ENCODE results near the gene EPN3.

The EPN3 gene

GRCh38 chr17:50532452-50533024 lies at the start of gene EPN3:
TSS of gene EPN3 (plus strand) at chr17:50532735. CDS start at chr17:50536557, 3,822 bp downstream.
- in situ Hi-C loops (cut with MboI; ENCODE audit: low sequenced_read_pairs), result loop anchor here (25.0 kb wide), 1 partner anchor 430 kb away; no protein-coding TSS in a partner anchor

GRCh38 chr17:50483266-50483665 lies 49.3 kb upstream of the EPN3 start:
- in situ Hi-C loops (cut with MboI; ENCODE audit: low sequenced_read_pairs), result no loop called here

GRCh38 chr17:50484386-50485155 lies 48.0 kb upstream of the EPN3 start:
- in situ Hi-C loops (cut with MboI; ENCODE audit: low sequenced_read_pairs), result no loop called here

- in situ Hi-C loops (cut with MboI; ENCODE audit: low sequenced_read_pairs), result no loop called here
Observed at GRCh38 chr17:50487213-50488096, 45.1 kb upstream of the EPN3 start.

- in situ Hi-C loops (cut with MboI; ENCODE audit: low sequenced_read_pairs), result no loop called here
Observed at GRCh38 chr17:50488880-50489279, 43.7 kb upstream of the EPN3 start.

GRCh38 chr17:50491505-50491904 lies 41.0 kb upstream of the EPN3 start:
- in situ Hi-C loops (cut with MboI; ENCODE audit: low sequenced_read_pairs), result no loop called here

GRCh38 chr17:50492214-50492613 lies 40.3 kb upstream of the EPN3 start:
- in situ Hi-C loops (cut with MboI; ENCODE audit: low sequenced_read_pairs), result no loop called here

GRCh38 chr17:50493744-50494143 lies 38.8 kb upstream of the EPN3 start:
- in situ Hi-C loops (cut with MboI; ENCODE audit: low sequenced_read_pairs), result no loop called here

GRCh38 chr17:50495217-50495823 lies 37.2 kb upstream of the EPN3 start:
- in situ Hi-C loops (cut with MboI; ENCODE audit: low sequenced_read_pairs), result no loop called here

GRCh38 chr17:50495918-50496317 lies 36.6 kb upstream of the EPN3 start:
- in situ Hi-C loops (cut with MboI; ENCODE audit: low sequenced_read_pairs), result no loop called here

- in situ Hi-C loops (cut with MboI; ENCODE audit: low sequenced_read_pairs), result no loop called here
Observed at GRCh38 chr17:50498021-50498874, 34.3 kb upstream of the EPN3 start.

- in situ Hi-C loops (cut with MboI; ENCODE audit: low sequenced_read_pairs), result no loop called here
Observed at GRCh38 chr17:50499270-50499669, 33.3 kb upstream of the EPN3 start.

GRCh38 chr17:50499721-50500120 lies 32.8 kb upstream of the EPN3 start:
- in situ Hi-C loops (cut with MboI; ENCODE audit: low sequenced_read_pairs), result no loop called here

- in situ Hi-C loops (cut with MboI; ENCODE audit: low sequenced_read_pairs), result no loop called here
Observed at GRCh38 chr17:50501054-50501453, 31.5 kb upstream of the EPN3 start.

GRCh38 chr17:50502301-50502990 lies 30.1 kb upstream of the EPN3 start:
- in situ Hi-C loops (cut with MboI; ENCODE audit: low sequenced_read_pairs), result no loop called here

- in situ Hi-C loops (cut with MboI; ENCODE audit: low sequenced_read_pairs), result no loop called here
Observed at GRCh38 chr17:50505591-50506130, 26.9 kb upstream of the EPN3 start.

GRCh38 chr17:50506298-50506697 lies 26.2 kb upstream of the EPN3 start:
- in situ Hi-C loops (cut with MboI; ENCODE audit: low sequenced_read_pairs), result no loop called here

GRCh38 chr17:50507871-50508572 lies 24.5 kb upstream of the EPN3 start, which contains the start of gene MYCBPAP:
TSS of gene MYCBPAP (plus strand) at chr17:50508439. CDS start at chr17:50508675, 236 bp downstream.
- in situ Hi-C loops (cut with MboI; ENCODE audit: low sequenced_read_pairs), result no loop called here

Data from HL-60/S4 treated with retinoic acid at 250 ng/mL for 4 days and 3 days (cell line).